H1 (cell line): ENCODE data around the gene GBF1. TPM values are rescaled to one million over a fixed set of nuclear protein-coding genes. Genes with fewer than 3 reads are reported as not detected.
A peak's percentile ranks its signal among the peaks of the same experiment; 100 is the strongest.

Experiments used
- CTCF ChIA-PET: fragments of 300-600 bp; sonication (Branson Sonifier 250); formaldehyde crosslinking; loops from one replicate; lab custom pipeline; 2021; ENCODE audit not compliant: partially characterized antibody; lab: Charles Lee
- POLR2A ChIA-PET: fragments of 300-600 bp; sonication (Branson Sonifier 250); formaldehyde crosslinking; loops from one replicate; lab custom pipeline; 2021; ENCODE audit warnings: inconsistent platforms; ENCODE audit not compliant: partially characterized antibody; lab: Charles Lee
- DNase-seq, 2 experiments: peaks; one replicate each; pipeline versions ENCODE4 v3.0.0 to v3.0.0-alpha.2; 2010 to 2022; ENCODE audit warnings: low spot score in 2 of 2, low read depth in 1 of 2, mixed read lengths in 1 of 2
- FAIRE-seq: peaks from 2 replicates; lab custom pipeline; 2011; peaks lifted over from hg19 to GRCh38; lab: Jason Lieb, UNC
- H2AFZ ChIP-seq: 2 replicates; pipeline ENCODE4 v1.8.1; 2012; ENCODE audit warnings: low read length, inconsistent platforms
- H2AK5ac ChIP-seq: 2 replicates; pipeline ENCODE4 v1.6.1; 2013; ENCODE audit warnings: low read depth, low read length
- H2BK120ac ChIP-seq: replicated peaks from 2 replicates; pipeline ENCODE3; 2013; ENCODE audit warnings: low read depth, low read length, inconsistent platforms
- H2BK12ac ChIP-seq: 2 replicates; pipeline ENCODE4 v1.6.1; 2013; ENCODE audit warnings: low read depth, low read length
- H2BK15ac ChIP-seq: 2 replicates; pipeline ENCODE4 v1.6.1; 2013; ENCODE audit warnings: low read length
- H2BK20ac ChIP-seq: 2 replicates; pipeline ENCODE4 v1.6.1; 2013; ENCODE audit warnings: low read length
- H2BK5ac ChIP-seq: 2 replicates; pipeline ENCODE4 v1.6.1; 2013; ENCODE audit warnings: low read depth, low read length
- H3K14ac ChIP-seq: 2 replicates; pipeline ENCODE4 v1.6.1; 2013; ENCODE audit warnings: inconsistent platforms; ENCODE audit not compliant: insufficient read length
- H3K18ac ChIP-seq: 2 replicates; pipeline ENCODE4 v1.6.1; 2013; ENCODE audit warnings: low read length; ENCODE audit errors: extremely low read depth
- H3K23ac ChIP-seq: 2 replicates; pipeline ENCODE4 v1.6.1; 2013; ENCODE audit warnings: inconsistent platforms; ENCODE audit not compliant: insufficient read length
- H3K23me2 ChIP-seq: 2 replicates; pipeline ENCODE4 v1.6.1; 2013; ENCODE audit warnings: low read depth, low read length
- H3K27ac ChIP-seq: 2 replicates; pipeline ENCODE4 v1.6.1; 2011; ENCODE audit warnings: low read depth, low read length, inconsistent platforms
- H3K27me3 ChIP-seq, 4 experiments: replicated peaks in 1 of 4; 1 replicate in 1 of 4; 2 replicates in 3 of 4; pipeline versions ENCODE4 v1.6.1 to v1.8.1; 2011 to 2013; ENCODE audit warnings: low read length in 3 of 4, mild to moderate bottlenecking in 3 of 4, inconsistent platforms in 2 of 4, mixed read lengths in 2 of 4, moderate library complexity in 1 of 4; ENCODE audit not compliant: control insufficient read depth in 3 of 4, insufficient read depth in 3 of 4; ENCODE audit errors: extremely low read depth in 1 of 4
- H3K36me3 ChIP-seq, 4 experiments: 2 replicates each; pipeline versions ENCODE4 v1.6.1 to v1.8.1; 2011 to 2013; ENCODE audit warnings: mild to moderate bottlenecking in 4 of 4, low read length in 3 of 4, moderate library complexity in 2 of 4, control low read depth in 1 of 4, inconsistent platforms in 1 of 4; ENCODE audit not compliant: insufficient read depth in 4 of 4, control insufficient read depth in 2 of 4
- H3K4ac ChIP-seq: replicated peaks from 2 replicates; pipeline ENCODE3; 2013; ENCODE audit warnings: low read length, low read depth, mixed read lengths, inconsistent platforms; ENCODE audit not compliant: insufficient read length
- H3K4me1 ChIP-seq, 4 experiments: replicated peaks in 1 of 4; 1 replicate in 1 of 4; 2 replicates in 3 of 4; pipeline versions ENCODE4 v1.6.1 to v1.8.1; 2011 to 2013; ENCODE audit warnings: low read length in 3 of 4, inconsistent platforms in 2 of 4, mixed read lengths in 1 of 4; ENCODE audit not compliant: insufficient read depth in 4 of 4, control insufficient read depth in 3 of 4
- H3K4me2 ChIP-seq, 2 experiments: 2 replicates each; pipeline versions ENCODE4 v1.6.1 to v1.8.1; 2011 to 2013; ENCODE audit warnings: low read depth in 2 of 2, low read length in 2 of 2, control low read depth in 1 of 2, inconsistent platforms in 1 of 2, mild to moderate bottlenecking in 1 of 2; ENCODE audit not compliant: insufficient read depth in 1 of 2
- H3K4me3 ChIP-seq, 4 experiments: fragments of 200-600, 300-600 bp in 1 of 4; sonication (generic), shearing (Covaris generic), sonication (Bioruptor Twin) in 1 of 4; 2 replicates each; pipeline versions ENCODE4 v1.5.1 to v1.8.1; 2011 to 2016; ENCODE audit warnings: low read length in 4 of 4, low read depth in 3 of 4, control low read depth in 2 of 4, inconsistent platforms in 2 of 4, mild to moderate bottlenecking in 2 of 4, mixed read lengths in 1 of 4, moderate library complexity in 1 of 4; ENCODE audit not compliant: insufficient read depth in 2 of 4; ENCODE audit errors: extremely low read depth in 1 of 4
- H3K56ac ChIP-seq: replicated peaks from 2 replicates; pipeline ENCODE3; 2013; ENCODE audit warnings: low read depth, mild to moderate bottlenecking, mixed read lengths, low read length, inconsistent platforms; ENCODE audit not compliant: insufficient read length
- H3K79me1 ChIP-seq: 2 replicates; pipeline ENCODE4 v1.6.1; 2013; ENCODE audit warnings: low read depth, low read length, control low read depth
- H3K79me2 ChIP-seq, 2 experiments: 2 replicates each; pipeline versions ENCODE4 v1.6.1 to v1.8.1; 2012 to 2013; ENCODE audit warnings: low read length in 2 of 2, mild to moderate bottlenecking in 2 of 2, inconsistent platforms in 1 of 2; ENCODE audit not compliant: insufficient read depth in 2 of 2, control insufficient read depth in 1 of 2
- H3K9ac ChIP-seq, 4 experiments: replicated peaks in 1 of 4; 1 replicate in 1 of 4; 2 replicates in 3 of 4; pipeline versions ENCODE4 v1.6.1 to v1.8.1; 2011 to 2013; ENCODE audit warnings: low read depth in 3 of 4, low read length in 3 of 4, control low read depth in 2 of 4, mild to moderate bottlenecking in 2 of 4, moderate library complexity in 2 of 4, inconsistent platforms in 1 of 4; ENCODE audit errors: extremely low read depth in 1 of 4
- H3K9me3 ChIP-seq, 2 experiments: 2 replicates each; pipeline versions ENCODE4 v1.6.1 to v1.8.1; 2012 to 2013; ENCODE audit warnings: mild to moderate bottlenecking in 2 of 2, moderate library complexity in 2 of 2, control low read depth in 1 of 2, inconsistent platforms in 1 of 2, low read depth in 1 of 2, low read length in 1 of 2, mixed read lengths in 1 of 2; ENCODE audit not compliant: insufficient read depth in 2 of 2
- H4K20me1 ChIP-seq, 2 experiments: replicated peaks in 1 of 2; 2 replicates each; pipeline versions ENCODE3 to v1.8.1; 2011 to 2013; ENCODE audit warnings: inconsistent platforms in 2 of 2, low read length in 2 of 2, mild to moderate bottlenecking in 1 of 2; ENCODE audit not compliant: insufficient read depth in 2 of 2, control insufficient read depth in 1 of 2
- H4K5ac ChIP-seq: 2 replicates; pipeline ENCODE4 v1.6.1; 2013; ENCODE audit warnings: low read length, low read depth, mixed read lengths, inconsistent platforms; ENCODE audit not compliant: insufficient read length
- H4K8ac ChIP-seq: 2 replicates; pipeline ENCODE4 v1.8.0; 2013; ENCODE audit warnings: mild to moderate bottlenecking, moderate library complexity, low read length, inconsistent platforms; ENCODE audit not compliant: insufficient read depth; ENCODE audit errors: extremely low read depth
- H4K91ac ChIP-seq: replicated peaks from 2 replicates; pipeline ENCODE3; 2013; ENCODE audit warnings: low read length, mixed read lengths, inconsistent platforms; ENCODE audit not compliant: insufficient read length
- CBX8 ChIP-seq: fragments of 300-800, 300-1000 bp; sonication (generic); IDR thresholded peaks from 2 replicates; pipeline ENCODE4 v1.7.1; 2016; ENCODE audit warnings: low read depth, low read length, borderline replicate concordance
- CREB1 ChIP-seq: IDR thresholded peaks from 2 replicates; pipeline ENCODE4 v1.6.1; 2012; ENCODE audit warnings: inconsistent platforms
- GTF2F1 ChIP-seq: IDR thresholded peaks from 2 replicates; pipeline ENCODE4 v1.6.1; 2012; ENCODE audit warnings: low read depth, low read length, improper control_type of control experiment, borderline replicate concordance
- POLR2A ChIP-seq, 2 experiments: IDR thresholded peaks; 1 replicate in 1 of 2; 2 replicates in 1 of 2; pipeline ENCODE4 v1.6.1; 2011; ENCODE audit warnings: low read depth in 2 of 2, low read length in 2 of 2, mild to moderate bottlenecking in 2 of 2; ENCODE audit errors: control extremely low read depth in 1 of 2
- POLR2AphosphoS5 ChIP-seq: IDR thresholded peaks from 2 replicates; pipeline ENCODE4 v1.6.1; 2011; ENCODE audit warnings: low read depth, low read length
- SIN3A ChIP-seq, 2 experiments: IDR thresholded peaks in 1 of 2; conservative IDR thresholded peaks in 1 of 2; 2 replicates each; pipeline ENCODE4 v1.6.1; 2011 to 2012; ENCODE audit warnings: low read length in 2 of 2, improper control_type of control experiment in 1 of 2, low read depth in 1 of 2, mild to moderate bottlenecking in 1 of 2
- TBP ChIP-seq: IDR thresholded peaks from 2 replicates; pipeline ENCODE4 v1.6.1; 2011; ENCODE audit warnings: low read depth, low read length, improper control_type of control experiment
- WGBS, 2 experiments: shearing (Covaris generic) in 1 of 2; methylation state at CpG; one replicate each; pipeline versions ENCODE4 v1.1.6 to v1.1.7; 2013 to 2015; ENCODE audit warnings: low lambda C conversion rate in 2 of 2, mixed read lengths in 2 of 2, inconsistent platforms in 1 of 2, low coverage in 1 of 2, missing lambda C conversion rate in 1 of 2; ENCODE audit not compliant: insufficient replicate concordance in 2 of 2, insufficient coverage in 1 of 2, insufficient read length in 1 of 2; ENCODE audit errors: extremely low coverage in 1 of 2, missing lambda C conversion rate in 1 of 2; 5-methylcytosine and 5-hydroxymethylcytosine counted together
- polyA plus RNA-seq, 7 experiments: library from polyadenylated mRNA; depleted of rRNA in 3 of 7; stranded (reverse) in 5 of 7; unstranded in 2 of 7; fragments of >200 nt in 5 of 7; fragments of 200-250 nt in 2 of 7; gene quantifications; 1 replicate in 5 of 7; 2 replicates in 1 of 7; 4 replicates in 1 of 7; pipeline versions ENCODE4 v1.2.1 to v1.2.3, GENCODE V29; 2011 to 2013; ENCODE audit warnings: missing spikeins in 2 of 7, mixed read lengths in 2 of 7
- total RNA-seq: library from RNA; stranded (reverse); fragmentation: NEBNext Ultra II Directional; extraction: Animal tissue kit (Norgen Biotek cat#: 25700); gene quantifications from 2 replicates; pipeline ENCODE4 v1.2.1, GENCODE V29; 2021
- TF ChIP-seq, protein P1 (sequence below): IDR thresholded peaks from 2 replicates; pipeline ENCODE4 v1.6.1; 2012; ENCODE audit warnings: inconsistent platforms

GBF1 gene
- total and polyA plus RNA-seq, 2 of the 8 experiments (the other 6 are each of a cell fraction or from before 2014, with no cell fraction given): 11.0 to 25.5 TPM

DNA sequence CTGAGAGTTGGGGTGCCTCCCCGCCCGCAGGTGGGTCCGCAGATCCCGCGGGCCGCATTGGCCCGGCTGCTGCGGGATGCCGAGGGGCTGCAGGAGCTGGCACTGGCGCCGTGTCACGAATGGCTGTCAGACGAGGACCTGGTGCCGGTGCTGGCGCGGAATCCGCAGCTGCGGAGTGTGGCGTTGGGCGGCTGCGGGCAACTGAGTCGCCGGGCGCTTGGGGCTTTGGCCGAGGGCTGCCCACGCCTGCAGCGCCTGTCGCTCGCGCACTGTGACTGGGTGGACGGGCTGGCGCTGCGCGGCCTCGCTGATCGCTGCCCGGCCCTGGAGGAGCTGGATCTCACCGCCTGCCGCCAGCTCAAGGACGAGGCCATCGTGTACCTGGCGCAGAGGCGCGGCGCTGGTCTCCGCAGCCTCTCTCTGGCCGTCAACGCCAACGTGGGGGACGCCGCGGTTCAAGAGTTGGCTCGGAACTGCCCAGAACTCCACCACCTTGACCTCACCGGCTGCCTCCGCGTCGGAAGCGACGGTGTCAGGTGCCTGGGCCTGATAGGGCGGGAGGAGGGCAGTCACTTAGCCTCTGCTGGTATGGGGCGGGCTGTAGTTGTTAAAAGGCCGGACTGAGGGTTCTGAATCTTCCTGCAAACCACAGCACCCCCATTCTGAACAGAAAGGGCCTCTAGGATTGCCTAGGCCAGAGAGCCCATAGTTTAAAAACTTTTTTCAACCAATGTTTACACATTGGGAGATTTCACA lies 176.6 kb downstream of the GBF1 start:
- Histone ChIP-seq H4K8ac (peak overlapping the region; percentile 87), H3K36me3 (0 out of 8 replicates have a peak, but pooled peaks cover 0 to 3% (median 0%) of the 10 kb centered on the region in 4 experiments), H3K4me1 (peaks cover 0 to 23% (median 10%) of the 10 kb centered on the region in 4 experiments; a peak in 5 of 7 replicates), H3K23ac (no peak overlapping the region), H2BK20ac (no peak overlapping the region), H3K79me2 (no peaks in the 10 kb centered on the region), H3K27ac (no peak overlapping the region), H2BK12ac (0 out of 2 replicates have a peak overlapping the region, but pooled peaks have one; percentile 50), H3K4me2 (peak overlapping the region; percentile 88 to 100), H3K9ac (peak overlapping the region in 3 of 4 experiments; percentile 8 to 62 (median 56); a peak in 5 of 7 replicates), H3K4ac (no peak overlapping the region), H3K27me3 (no peaks in the 10 kb centered on the region), H3K79me1 (no peaks in the 10 kb centered on the region)
- DNase-seq: peak in 1 of 2 experiments; percentile 64
- no peak for FAIRE-seq
- POLR2A ChIA-PET: interaction anchor here (0.6 to 7.9 kb wide), 15 partner anchors 9 to 307 kb away, joined by 3 to 56 read pairs (median 8); partner anchors contain the start of genes C10orf95, CUEDC2 and NFKB2
- TF ChIP-seq GTF2F1 (no peak), CREB1 (0 out of 2 replicates have a peak, but pooled peaks have one; percentile 10), CBX8 (no peak), SIN3A (conservative IDR thresholded peaks at IDR 0.05 in 1 of 2, IDR thresholded peaks at IDR 0.05 in 1 of 2; ENCODE audit: low read depth in 1 of 2, low read length in 2 of 2) (peak in 1 of 2 experiments; percentile 9; a peak in 1 of 4 replicates), POLR2AphosphoS5 (0 out of 2 replicates have a peak, but pooled peaks have one; percentile 14), POLR2A (IDR thresholded peaks at IDR 0.05; ENCODE audit: control extremely low read depth in 1 of 2, low read depth in 2 of 2, low read length in 2 of 2) (peak in 1 of 2 experiments; percentile 27; a peak in 2 of 3 replicates), TBP (0 out of 2 replicates have a peak, but pooled peaks have one; percentile 21)
- TF ChIP-seq, protein P1, sequence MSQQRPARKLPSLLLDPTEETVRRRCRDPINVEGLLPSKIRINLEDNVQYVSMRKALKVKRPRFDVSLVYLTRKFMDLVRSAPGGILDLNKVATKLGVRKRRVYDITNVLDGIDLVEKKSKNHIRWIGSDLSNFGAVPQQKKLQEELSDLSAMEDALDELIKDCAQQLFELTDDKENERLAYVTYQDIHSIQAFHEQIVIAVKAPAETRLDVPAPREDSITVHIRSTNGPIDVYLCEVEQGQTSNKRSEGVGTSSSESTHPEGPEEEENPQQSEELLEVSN: peak; percentile 14; the same call in 1 of the 2 replicates
- TF ChIP-seq, all 59 proteins: peak for 6
- H2BK5ac ChIP-seq: peak overlapping the region; percentile 60; the same call in 1 of the 2 replicates
- H4K91ac ChIP-seq: no peak overlapping the region
- peak overlapping the region; percentile 51 for H3K56ac ChIP-seq
- WGBS, 2 experiments: 4% methylated on average over 53 of the region's 62 CpGs; no CpG with 5 or more reads in 1 of the 2 experiments
- H2AK5ac ChIP-seq: no peak overlapping the region
- CTCF ChIA-PET: interaction anchor here (0.7 to 9.5 kb wide), 21 partner anchors 10 to 246 kb away, joined by 3 to 78 read pairs (median 8); partner anchors contain the start of genes C10orf95 and CUEDC2
- H3K14ac ChIP-seq: no peak overlapping the region
- H2BK15ac ChIP-seq: 0 out of 2 replicates have a peak overlapping the region, but pooled peaks have one; percentile 16
- H4K5ac ChIP-seq: no peak overlapping the region
- no peaks in the 10 kb centered on the region for H3K9me3 ChIP-seq
- no peak overlapping the region for H2AFZ ChIP-seq
- peaks cover 5 to 9% of the 10 kb centered on the region in 2 experiments for H4K20me1 ChIP-seq
- H2BK120ac ChIP-seq: no peak overlapping the region
- peaks cover 32% of the 10 kb centered on the region for H3K23me2 ChIP-seq
- H3K4me3 ChIP-seq: peak overlapping the region; percentile 74 to 92 (median 80)
- peak overlapping the region; percentile 48 for H3K18ac ChIP-seq
